K562 (cell line): ENCODE results near the gene TXNL1.

Experiments
- FOXJ3 ChIP-seq: sonication (generic); formaldehyde crosslinking; IDR thresholded peaks from 2 replicates; pipeline ENCODE4 v1.4.0; 2020; ENCODE audit warnings: mild to moderate bottlenecking, missing genetic modification reagents
- RFX5 ChIP-seq: IDR thresholded peaks from 2 replicates; pipeline ENCODE4 v1.6.1; 2011; ENCODE audit warnings: low read depth, mild to moderate bottlenecking, improper control_type of control experiment, low read length
- ZNF561 ChIP-seq: fragments of 450-650 bp; formaldehyde crosslinking; conservative IDR thresholded peaks from 2 replicates; pipeline ENCODE4 v1.4.0; 2020; ENCODE audit warnings: mild to moderate bottlenecking, moderate library complexity
- TF ChIP-seq, protein P1 (sequence below), 3 experiments: IDR thresholded peaks in 2 of 3; conservative IDR thresholded peaks in 1 of 3; 2 replicates each; pipeline ENCODE4 v1.5.1; 2011 to 2012; ENCODE audit warnings: low read length in 3 of 3, mild to moderate bottlenecking in 3 of 3, control low read depth in 2 of 3, improper control_type of control experiment in 1 of 3, inconsistent platforms in 1 of 3, low read depth in 1 of 3, mixed read lengths in 1 of 3, moderate library complexity in 1 of 3; ENCODE audit not compliant: insufficient read depth in 2 of 3

GRCh38 chr18:56639571-56639970, 1.2 kb upstream of the TXNL1 start:
- TF ChIP-seq ZNF561 (CRISPR knock-in tag) = no peak
- TF ChIP-seq FOXJ3 = no peak
- TF ChIP-seq, protein P1, sequence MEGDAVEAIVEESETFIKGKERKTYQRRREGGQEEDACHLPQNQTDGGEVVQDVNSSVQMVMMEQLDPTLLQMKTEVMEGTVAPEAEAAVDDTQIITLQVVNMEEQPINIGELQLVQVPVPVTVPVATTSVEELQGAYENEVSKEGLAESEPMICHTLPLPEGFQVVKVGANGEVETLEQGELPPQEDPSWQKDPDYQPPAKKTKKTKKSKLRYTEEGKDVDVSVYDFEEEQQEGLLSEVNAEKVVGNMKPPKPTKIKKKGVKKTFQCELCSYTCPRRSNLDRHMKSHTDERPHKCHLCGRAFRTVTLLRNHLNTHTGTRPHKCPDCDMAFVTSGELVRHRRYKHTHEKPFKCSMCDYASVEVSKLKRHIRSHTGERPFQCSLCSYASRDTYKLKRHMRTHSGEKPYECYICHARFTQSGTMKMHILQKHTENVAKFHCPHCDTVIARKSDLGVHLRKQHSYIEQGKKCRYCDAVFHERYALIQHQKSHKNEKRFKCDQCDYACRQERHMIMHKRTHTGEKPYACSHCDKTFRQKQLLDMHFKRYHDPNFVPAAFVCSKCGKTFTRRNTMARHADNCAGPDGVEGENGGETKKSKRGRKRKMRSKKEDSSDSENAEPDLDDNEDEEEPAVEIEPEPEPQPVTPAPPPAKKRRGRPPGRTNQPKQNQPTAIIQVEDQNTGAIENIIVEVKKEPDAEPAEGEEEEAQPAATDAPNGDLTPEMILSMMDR (IDR thresholded peaks at IDR 0.05 in 2 of 3, conservative IDR thresholded peaks at IDR 0.05 in 1 of 3; ENCODE audit: insufficient read depth in 2 of 3, low read depth in 1 of 3, low read length in 3 of 3) = no peak
- no peak for TF ChIP-seq RFX5
